Thyroid gland (tissue), 4 donors: ENCODE data around the gene SCYL3. TPM values are rescaled to one million over a fixed set of nuclear protein-coding genes. Genes with fewer than 3 reads are reported as not detected.

Source experiments
- DNase-seq, 2 donors: peaks; one replicate each; pipeline ENCODE4 v3.0.0-alpha.2; 2019
- H3K27ac ChIP-seq, 3 donors: fragments of 200-600 bp; sonication (generic); 1 replicate in 2 of 3; 2 replicates in 1 of 3; pipeline ENCODE4 v1.5.1; 2016 to 2019; ENCODE audit warnings: mild to moderate bottlenecking in 1 of 3, moderate library complexity in 1 of 3
- H3K27me3 ChIP-seq: fragments of 200-600 bp; sonication (generic); one replicate; pipeline ENCODE4 v1.5.1; 2019
- H3K36me3 ChIP-seq, 2 donors: fragments of 200-600 bp; sonication (generic); one replicate each; pipeline ENCODE4 v1.5.1; 2016 to 2019
- H3K4me1 ChIP-seq, 2 donors: fragments of 200-600 bp; sonication (generic); one replicate each; pipeline ENCODE4 v1.5.1; 2017 to 2019
- H3K4me3 ChIP-seq, 3 donors: fragments of 200-600 bp; sonication (generic); replicated peaks in 1 of 3; 1 replicate in 2 of 3; 2 replicates in 1 of 3; pipeline ENCODE4 v1.5.1; 2016; ENCODE audit warnings: mild to moderate bottlenecking in 1 of 3
- H3K9me3 ChIP-seq: fragments of 200-600 bp; sonication (generic); one replicate; pipeline ENCODE4 v1.5.1; 2017
- CTCF ChIP-seq, 6 experiments: fragments of 200-600 bp in 3 of 6; fragments of 450-650 bp in 3 of 6; sonication (generic) in 3 of 6; IDR thresholded peaks; one replicate each; pipeline ENCODE4 v1.5.1; 2016 to 2019; ENCODE audit warnings: antibody characterized with exemption in 6 of 6, mild to moderate bottlenecking in 2 of 6, inconsistent platforms in 1 of 6, moderate library complexity in 1 of 6
- POLR2A ChIP-seq, 2 donors: fragments of 450-650 bp; IDR thresholded peaks; one replicate each; pipeline ENCODE4 v1.6.1; 2017; ENCODE audit warnings: antibody characterized with exemption in 2 of 2, mild to moderate bottlenecking in 2 of 2, moderate library complexity in 1 of 2
- WGBS, 2 donors: methylation state at CpG; one replicate each; pipeline ENCODE4 v1.1.5; 2017; 5-methylcytosine and 5-hydroxymethylcytosine counted together
- intact Hi-C: fragments of 100-400 bp; cut with DNase I; formaldehyde crosslinking; loops from one replicate; pipeline ENCODE4 v1.15.1; 2023
- total RNA-seq, 4 donors: library from RNA; depleted of rRNA; stranded (reverse); fragments of >200 nt; gene quantifications; one replicate each; pipeline ENCODE4 v1.2.3, GENCODE V29; 2016

The SCYL3 gene
- total RNA-seq, 4 donors from 2014 or later = 12.9 to 18.3 (median 16.3) TPM

GRCh38 chr1:169853341-169853740 lies 40.4 kb downstream of the SCYL3 start:
- H3K9me3 ChIP-seq = no peaks in the 10 kb centered on the region
- intact Hi-C loops = no loop called here
- no peaks in the 10 kb centered on the region for H3K27me3 ChIP-seq
- peaks cover 29 to 46% of the 10 kb centered on the region in 2 donors for H3K36me3 ChIP-seq
- no peak for TF ChIP-seq CTCF (IDR thresholded peaks at IDR 0.05)
- no peak for TF ChIP-seq POLR2A (IDR thresholded peaks at IDR 0.05)
- no peak overlapping the region for H3K4me3 ChIP-seq
- H3K27ac ChIP-seq = no peak overlapping the region
- peaks cover 0 to 5% of the 10 kb centered on the region in 2 donors for H3K4me1 ChIP-seq
- no peak for DNase-seq
- WGBS, 2 donors = 86 to 90% methylated on average over 1 of the region's 1 CpG

- no peaks in the 10 kb centered on the region for H3K9me3 ChIP-seq
- no peak overlapping the region for H3K27ac ChIP-seq
- WGBS, 2 donors = 79% methylated on average over 5 of the region's 5 CpGs
- intact Hi-C loops = no loop called here
- TF ChIP-seq CTCF (IDR thresholded peaks at IDR 0.05) (no peak), POLR2A (IDR thresholded peaks at IDR 0.05) (no peak)
- no peak for DNase-seq
- peaks cover 0 to 5% of the 10 kb centered on the region in 2 donors for H3K4me1 ChIP-seq
- H3K36me3 ChIP-seq = peaks cover 22 to 43% of the 10 kb centered on the region in 2 donors
- H3K27me3 ChIP-seq = no peaks in the 10 kb centered on the region
- no peak overlapping the region for H3K4me3 ChIP-seq
Observed at GRCh38 chr1:169849346-169850022, 44.2 kb downstream of the SCYL3 start.

GRCh38 chr1:169848456-169848855 lies 45.2 kb downstream of the SCYL3 start:
- no peak overlapping the region for H3K4me3 ChIP-seq
- peaks cover 0 to 5% of the 10 kb centered on the region in 2 donors for H3K4me1 ChIP-seq
- WGBS, 2 donors = 92 to 95% methylated on average over 2 of the region's 2 CpGs
- no peak for DNase-seq
- TF ChIP-seq CTCF (IDR thresholded peaks at IDR 0.05) = no peak
- TF ChIP-seq POLR2A (IDR thresholded peaks at IDR 0.05) = no peak
- no peak overlapping the region for H3K27ac ChIP-seq
- no peaks in the 10 kb centered on the region for H3K9me3 ChIP-seq
- H3K27me3 ChIP-seq = no peaks in the 10 kb centered on the region
- peaks cover 13 to 34% of the 10 kb centered on the region in 2 donors for H3K36me3 ChIP-seq
- intact Hi-C loops = no loop called here

GRCh38 chr1:169844941-169845608 lies 48.6 kb downstream of the SCYL3 start:
- Histone ChIP-seq H3K9me3 (no peaks in the 10 kb centered on the region), H3K4me1 (no peaks in the 10 kb centered on the region), H3K36me3 (peaks cover 0 to 21% of the 10 kb centered on the region in 2 donors), H3K27ac (no peak overlapping the region), H3K27me3 (no peaks in the 10 kb centered on the region), H3K4me3 (no peak overlapping the region)
- intact Hi-C loops = no loop called here
- DNase-seq = no peak
- TF ChIP-seq CTCF (IDR thresholded peaks at IDR 0.05) (no peak), POLR2A (IDR thresholded peaks at IDR 0.05) (no peak)
- 94 to 100% methylated on average over 1 of the region's 1 CpG for WGBS, 2 donors

- H3K27ac ChIP-seq = no peak overlapping the region
- no peaks in the 10 kb centered on the region for H3K9me3 ChIP-seq
- intact Hi-C loops = no loop called here
- H3K27me3 ChIP-seq = no peaks in the 10 kb centered on the region
- H3K36me3 ChIP-seq = no peaks in the 10 kb centered on the region
- TF ChIP-seq POLR2A (IDR thresholded peaks at IDR 0.05) (no peak), CTCF (IDR thresholded peaks at IDR 0.05) (no peak)
- no peak overlapping the region for H3K4me3 ChIP-seq
- DNase-seq = no peak
- 73 to 87% methylated on average over 4 of the region's 4 CpGs for WGBS, 2 donors
- H3K4me1 ChIP-seq = no peaks in the 10 kb centered on the region
Observed at GRCh38 chr1:169838942-169839341, 54.8 kb downstream of the SCYL3 start.
